Anterior cingulate cortex (tissue), 58 donors: ENCODE measurements around the gene SUN2.
A peak's percentile ranks its signal among the peaks of the same experiment; 100 is the strongest.

Experiments used
- DNase-seq, 58 donors: peaks; one replicate each; lab custom pipeline; 2025; lab: John Stamatoyannopoulos, UW

Gene SUN2

GRCh38 chr22:38738475-38739070 lies 17.2 kb downstream of the SUN2 start:
- no peak for DNase-seq

- no peak for DNase-seq
Measured at GRCh38 chr22:38737302-38738060, 18.3 kb downstream of the SUN2 start.

- DNase-seq: peak in 1 of 58 donors; percentile 23
Measured at GRCh38 chr22:38736257-38736570, 19.6 kb downstream of the SUN2 start.

GRCh38 chr22:38735465-38736256 lies 20.1 kb downstream of the SUN2 start:
- peak in 6 of 58 donors; percentile 31 to 43 (median 32) for DNase-seq

- DNase-seq: no peak
Measured at GRCh38 chr22:38735126-38735464, 20.7 kb downstream of the SUN2 start.

GRCh38 chr22:38734421-38735100 lies 21.2 kb downstream of the SUN2 start:
- no peak for DNase-seq

- DNase-seq: peak in 54 of 58 donors; percentile 28 to 95 (median 82)
Measured at GRCh38 chr22:38733724-38734381, 21.9 kb downstream of the SUN2 start.

GRCh38 chr22:38733329-38733723 lies 22.5 kb downstream of the SUN2 start:
- peak in 27 of 58 donors; percentile 20 to 80 (median 49) for DNase-seq

GRCh38 chr22:38732251-38732815 lies 23.5 kb downstream of the SUN2 start:
- peak in 5 of 58 donors; percentile 23 to 48 (median 40) for DNase-seq

- DNase-seq: no peak
Measured at GRCh38 chr22:38731703-38732161, 24.1 kb downstream of the SUN2 start.

GRCh38 chr22:38730411-38730871 lies 25.4 kb downstream of the SUN2 start:
- no peak for DNase-seq

- no peak for DNase-seq
Measured at GRCh38 chr22:38729946-38730345, 25.9 kb downstream of the SUN2 start.

- no peak for DNase-seq
Measured at GRCh38 chr22:38728871-38729796, 26.7 kb downstream of the SUN2 start.

GRCh38 chr22:38727530-38728451 lies 28.0 kb downstream of the SUN2 start:
- DNase-seq: no peak

- no peak for DNase-seq
Measured at GRCh38 chr22:38727123-38727522, 28.7 kb downstream of the SUN2 start.

- DNase-seq: no peak
Measured at GRCh38 chr22:38725900-38726655, 29.7 kb downstream of the SUN2 start.
